OCI-LY1 (cell line): ENCODE data around the gene RBM28.

Experiments
- CTCF ChIP-seq: fragments of 200-600 bp; sonication (generic), shearing (Covaris generic); IDR thresholded peaks from 2 replicates; pipeline ENCODE4 v1.5.1; 2017; ENCODE audit warnings: mild to moderate bottlenecking, antibody characterized with exemption, low read length, moderate library complexity, mixed read lengths
- EZH2 ChIP-seq: fragments of 200-600 bp; sonication (generic), shearing (Covaris generic); IDR thresholded peaks from 2 replicates; pipeline ENCODE4 v1.8.0; 2017; ENCODE audit warnings: borderline replicate concordance, mixed run types, mild to moderate bottlenecking, antibody characterized with exemption, low read length, moderate library complexity, mixed read lengths

DNA sequence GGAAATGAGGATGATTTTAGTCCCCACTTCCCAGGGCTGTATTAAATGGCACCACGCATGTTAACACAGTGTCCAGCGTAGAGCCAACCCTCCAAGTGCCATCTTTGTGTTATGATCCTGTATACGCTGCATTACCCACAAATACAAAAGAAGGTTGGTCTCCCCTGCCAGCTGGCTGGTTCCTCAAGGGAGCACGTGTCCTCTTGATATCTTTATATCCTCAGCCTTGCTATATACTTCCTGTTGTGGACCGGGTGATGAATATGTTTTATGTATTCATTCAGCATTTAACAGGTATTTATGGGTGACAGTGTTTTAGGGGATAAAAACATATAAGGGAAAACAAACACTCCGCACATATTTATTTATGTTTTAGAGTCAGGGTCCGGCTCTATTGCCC, 41.0 kb upstream of the RBM28 start:
- no peak for TF ChIP-seq CTCF
- TF ChIP-seq EZH2, result no peak
